HG02571 (cell line): ENCODE measurements around the gene MAN2B2.

ENCODE experiments used
- ATAC-seq: cut with Tn5 transposase; IDR thresholded peaks from one replicate; pipeline ENCODE4 v1.9.1; 2021; ENCODE audit warnings: mild to moderate bottlenecking, moderate library complexity; ENCODE audit not compliant: unreplicated experiment

The MAN2B2 gene

GRCh38 chr4:6592804-6593563 lies 18.0 kb downstream of the MAN2B2 start:
- no peak for ATAC-seq

GRCh38 chr4:6594341-6594740 lies 19.4 kb downstream of the MAN2B2 start:
- no peak for ATAC-seq

GRCh38 chr4:6594826-6595355 lies 19.9 kb downstream of the MAN2B2 start:
- ATAC-seq = no peak

- no peak for ATAC-seq
Measured at GRCh38 chr4:6595897-6596537, 21.0 kb downstream of the MAN2B2 start.

GRCh38 chr4:6596948-6597347 lies 22.0 kb downstream of the MAN2B2 start:
- no peak for ATAC-seq

GRCh38 chr4:6598127-6598526 lies 23.1 kb downstream of the MAN2B2 start:
- no peak for ATAC-seq

- ATAC-seq = no peak
Measured at GRCh38 chr4:6598641-6599040, 23.7 kb downstream of the MAN2B2 start.

GRCh38 chr4:6601661-6602250 lies 26.8 kb downstream of the MAN2B2 start:
- ATAC-seq = no peak

- ATAC-seq = no peak
Measured at GRCh38 chr4:6602289-6602688, 27.3 kb downstream of the MAN2B2 start.

GRCh38 chr4:6603128-6603527 lies 28.1 kb downstream of the MAN2B2 start:
- ATAC-seq = no peak

- no peak for ATAC-seq
Measured at GRCh38 chr4:6605114-6605513, 30.1 kb downstream of the MAN2B2 start.

GRCh38 chr4:6605605-6606004 lies 30.6 kb downstream of the MAN2B2 start:
- ATAC-seq = no peak

- ATAC-seq = no peak
Measured at GRCh38 chr4:6606465-6607235, 31.7 kb downstream of the MAN2B2 start.

- ATAC-seq = no peak
Measured at GRCh38 chr4:6607368-6608055, 32.5 kb downstream of the MAN2B2 start.

- no peak for ATAC-seq
Measured at GRCh38 chr4:6608758-6609414, 33.9 kb downstream of the MAN2B2 start.

GRCh38 chr4:6609415-6610079 lies 34.6 kb downstream of the MAN2B2 start:
- ATAC-seq = no peak

- ATAC-seq = no peak
Measured at GRCh38 chr4:6610856-6611430, 36.0 kb downstream of the MAN2B2 start.

- no peak for ATAC-seq
Measured at GRCh38 chr4:6612961-6613675, 38.1 kb downstream of the MAN2B2 start.
